Measurements from ENCODE around the gene SLC35B4.

SLC35B4 gene, protein sequence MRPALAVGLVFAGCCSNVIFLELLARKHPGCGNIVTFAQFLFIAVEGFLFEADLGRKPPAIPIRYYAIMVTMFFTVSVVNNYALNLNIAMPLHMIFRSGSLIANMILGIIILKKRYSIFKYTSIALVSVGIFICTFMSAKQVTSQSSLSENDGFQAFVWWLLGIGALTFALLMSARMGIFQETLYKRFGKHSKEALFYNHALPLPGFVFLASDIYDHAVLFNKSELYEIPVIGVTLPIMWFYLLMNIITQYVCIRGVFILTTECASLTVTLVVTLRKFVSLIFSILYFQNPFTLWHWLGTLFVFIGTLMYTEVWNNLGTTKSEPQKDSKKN

DNA sequence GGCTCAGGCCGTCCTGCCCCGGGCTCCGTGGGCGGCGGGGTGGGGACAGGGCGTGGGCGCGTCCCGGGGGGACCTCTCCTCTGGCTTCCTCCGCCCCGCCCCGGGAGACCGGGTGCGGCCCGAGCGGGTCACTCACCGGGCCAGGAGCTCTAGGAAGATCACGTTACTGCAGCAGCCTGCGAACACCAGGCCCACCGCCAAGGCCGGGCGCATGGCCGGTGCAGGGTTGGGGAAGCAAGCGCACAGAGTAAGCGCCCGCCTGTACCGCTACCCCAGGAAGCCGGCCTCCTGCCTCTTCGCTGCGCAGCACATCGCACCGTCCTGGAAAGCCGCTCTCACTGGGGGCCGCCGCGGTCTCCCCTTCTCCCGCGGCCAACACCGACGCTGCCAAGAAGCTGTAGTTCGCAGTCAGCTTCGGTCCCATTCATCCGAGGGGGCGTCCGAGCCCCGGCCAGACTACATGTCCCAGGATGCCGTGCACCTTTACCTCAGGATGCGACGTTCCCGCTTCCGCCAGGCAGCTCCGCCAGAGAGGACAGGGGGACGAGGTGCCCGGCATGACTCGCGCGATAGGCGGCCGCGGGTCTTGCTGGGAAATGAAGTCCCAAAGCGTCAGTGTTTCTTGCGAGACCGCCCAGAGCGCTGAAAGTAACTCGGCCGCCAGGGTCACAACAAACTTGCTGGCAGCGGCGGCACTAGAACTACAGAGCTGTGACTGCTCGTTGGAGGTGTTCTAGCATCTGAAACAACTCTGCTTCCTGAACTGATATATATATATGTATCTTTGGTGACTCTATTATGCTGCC, at the start of gene SLC35B4:
Gene SLC35B4, minus strand, starts transcription at position 392 of the 806 bp plus-strand sequence. Its CDS starts 179 bp downstream, at position 213.
- DNase-seq (ENCODE audit: low spot score) = peak; percentile 97

DNA sequence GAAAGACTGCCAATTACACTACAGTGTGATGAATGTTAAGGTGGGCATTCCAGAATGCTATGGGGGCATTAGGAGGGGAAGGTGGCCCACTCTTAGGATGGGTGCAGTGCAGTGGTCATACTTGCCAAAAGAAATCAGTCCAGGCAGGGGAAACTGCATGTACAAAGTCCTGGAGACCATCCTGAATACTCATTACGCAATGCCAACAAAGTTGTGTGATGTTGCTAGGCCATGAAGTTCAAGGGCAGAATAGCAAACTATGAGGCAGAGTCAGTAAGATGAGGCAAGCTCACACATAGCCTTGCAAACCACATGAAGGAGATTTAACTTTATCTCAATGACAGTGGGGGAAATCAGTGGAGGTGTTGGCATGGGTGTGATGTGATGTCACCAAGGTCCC, 49.8 kb upstream of the SLC35B4 start:
- no peak for DNase-seq (ENCODE audit: low spot score)

DNA sequence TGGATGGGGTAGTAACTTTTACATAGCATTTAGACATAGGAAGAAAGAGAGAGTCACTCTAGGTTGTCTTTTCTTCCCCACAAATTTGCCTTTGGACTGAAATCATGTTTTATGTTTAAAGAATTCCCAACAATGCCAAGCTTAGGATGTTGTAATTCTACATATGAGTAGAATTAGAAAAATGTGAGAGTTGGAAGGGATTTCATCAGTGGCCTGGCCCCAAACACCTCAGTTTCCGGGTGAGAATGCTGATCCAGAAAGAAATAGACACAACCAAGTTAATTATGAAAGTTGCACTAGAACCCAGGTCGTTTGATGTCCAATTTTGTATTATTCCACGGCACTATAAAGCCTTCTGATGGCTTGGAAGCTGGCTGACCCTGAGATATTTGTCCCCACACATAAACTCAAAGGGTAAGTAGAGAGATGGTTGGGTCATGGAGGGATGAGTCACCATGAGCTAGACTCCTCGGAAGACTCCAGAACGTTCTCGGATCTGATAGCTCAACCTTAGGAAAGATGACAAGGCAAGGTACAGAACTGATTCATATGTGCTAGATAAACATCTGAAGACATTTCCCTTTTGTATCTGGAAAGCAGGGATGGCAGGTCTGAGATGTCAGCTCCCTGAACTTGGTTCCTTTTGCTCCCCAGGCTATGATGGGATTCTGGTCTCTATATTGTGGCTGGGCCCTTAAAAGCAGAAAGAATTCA, 48.8 kb upstream of the SLC35B4 start:
- DNase-seq (ENCODE audit: low spot score) = no peak

DNA sequence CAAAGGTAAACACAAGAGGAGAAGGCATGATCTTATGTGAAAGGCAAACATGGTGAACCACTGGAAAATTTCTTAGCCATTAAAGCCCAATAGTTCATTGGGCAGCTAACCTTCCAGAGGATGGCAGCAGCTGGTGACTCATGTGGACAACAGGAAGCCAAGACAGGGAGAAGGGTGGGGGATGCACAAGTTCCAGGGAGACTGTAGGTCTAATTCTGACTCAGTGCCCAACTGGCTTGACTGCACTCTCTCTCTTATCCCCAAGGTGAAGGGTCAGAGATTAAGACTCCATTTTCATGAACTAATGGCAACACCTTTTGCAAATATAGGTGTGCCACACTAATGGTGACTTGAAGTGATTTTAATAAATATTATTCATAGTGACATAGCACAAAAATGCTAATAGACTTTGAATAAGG, 47.9 kb upstream of the SLC35B4 start:
- DNase-seq (ENCODE audit: low spot score) = no peak

DNA sequence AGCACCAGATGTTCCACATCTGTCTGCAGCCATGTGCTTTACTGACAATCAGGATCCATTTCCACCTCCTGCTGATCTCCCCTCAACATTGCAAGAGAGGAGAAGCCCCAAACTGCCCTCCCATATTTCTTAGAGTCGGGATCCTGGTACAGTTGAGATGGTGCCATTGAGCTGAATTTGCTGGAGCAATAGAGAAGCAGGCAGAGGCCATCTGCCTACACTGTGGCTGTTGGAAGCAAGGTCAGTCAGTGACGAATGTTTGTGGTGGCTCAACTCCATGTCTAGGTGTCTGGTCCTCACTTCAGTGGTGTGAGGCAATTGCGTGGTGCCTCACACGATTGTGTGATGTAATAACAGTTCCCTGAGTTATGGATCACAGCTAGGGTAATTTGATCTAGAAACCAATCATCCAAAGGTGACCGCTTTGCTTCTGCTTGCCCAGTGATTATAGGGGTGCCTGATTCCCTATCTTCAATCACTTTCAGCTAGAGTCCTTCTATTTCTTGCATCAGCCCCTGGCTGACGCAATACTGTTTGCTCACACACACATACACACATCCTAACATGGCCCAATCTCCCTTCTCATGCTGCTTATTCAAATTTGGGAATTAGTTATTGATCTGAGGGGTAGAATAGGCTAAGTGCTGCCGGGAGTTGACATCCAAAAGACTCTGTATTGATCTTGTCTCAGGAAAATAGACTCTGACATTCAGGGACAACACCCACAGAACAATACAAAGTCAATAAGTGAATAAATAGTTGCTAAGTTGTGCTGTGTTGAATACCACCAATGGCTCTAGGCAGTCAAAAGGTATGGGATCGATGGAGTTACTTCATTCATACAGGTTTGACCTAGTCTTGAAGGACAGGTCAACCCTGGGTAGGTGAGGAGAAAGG, 46.1 kb upstream of the SLC35B4 start:
- no peak for DNase-seq (ENCODE audit: low spot score)

DNA sequence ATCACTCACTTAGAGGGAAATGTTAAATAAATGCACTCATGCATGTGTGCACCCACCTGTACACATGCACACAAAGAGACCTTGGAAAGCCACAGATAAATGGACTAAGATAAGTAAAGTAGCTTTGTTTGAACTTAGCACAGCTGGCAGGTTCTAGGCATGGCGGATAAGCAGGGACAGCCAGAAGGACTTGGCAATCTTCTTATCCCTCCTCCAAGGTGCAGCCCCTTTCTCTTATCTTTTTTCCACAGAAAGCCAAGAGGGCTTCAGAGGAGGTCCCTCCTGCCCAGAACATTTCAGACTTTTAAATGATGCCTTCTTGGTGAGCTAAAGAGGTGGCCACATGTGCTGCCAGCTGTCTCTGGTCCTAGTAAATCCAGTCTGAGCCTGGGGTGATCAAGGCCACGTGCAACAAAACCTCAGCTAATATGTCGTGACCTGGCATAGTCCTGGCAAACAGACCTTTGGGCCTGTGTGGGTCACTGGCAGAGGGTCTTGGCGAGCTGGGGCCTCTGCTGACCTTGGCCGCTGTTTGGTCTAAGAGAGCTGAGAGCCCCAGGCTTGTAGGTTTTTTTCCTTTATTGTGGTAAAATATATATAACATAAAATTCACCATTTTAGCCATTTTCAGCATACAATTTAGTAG, 43.2 kb upstream of the SLC35B4 start:
- DNase-seq (ENCODE audit: low spot score) = no peak

DNA sequence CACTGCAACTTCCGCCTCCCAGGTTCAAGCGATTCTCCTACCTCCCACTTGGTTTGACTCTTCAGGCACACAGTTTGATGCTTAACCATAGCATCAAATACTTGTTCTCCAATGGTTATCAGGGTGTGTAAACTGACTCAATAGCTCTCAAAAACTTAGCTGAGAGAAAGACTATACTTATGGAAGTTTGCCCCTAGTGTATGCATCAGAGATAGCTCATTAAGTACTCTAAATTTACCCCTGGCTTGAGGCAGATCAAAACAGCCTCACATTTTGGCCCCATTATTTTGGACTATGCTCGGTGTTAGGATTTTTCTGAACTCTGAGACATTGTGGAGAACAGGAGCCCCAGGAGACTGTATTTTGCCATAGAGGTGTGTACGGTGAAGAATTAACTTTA, 40.8 kb upstream of the SLC35B4 start:
- no peak for DNase-seq (ENCODE audit: low spot score)

DNA sequence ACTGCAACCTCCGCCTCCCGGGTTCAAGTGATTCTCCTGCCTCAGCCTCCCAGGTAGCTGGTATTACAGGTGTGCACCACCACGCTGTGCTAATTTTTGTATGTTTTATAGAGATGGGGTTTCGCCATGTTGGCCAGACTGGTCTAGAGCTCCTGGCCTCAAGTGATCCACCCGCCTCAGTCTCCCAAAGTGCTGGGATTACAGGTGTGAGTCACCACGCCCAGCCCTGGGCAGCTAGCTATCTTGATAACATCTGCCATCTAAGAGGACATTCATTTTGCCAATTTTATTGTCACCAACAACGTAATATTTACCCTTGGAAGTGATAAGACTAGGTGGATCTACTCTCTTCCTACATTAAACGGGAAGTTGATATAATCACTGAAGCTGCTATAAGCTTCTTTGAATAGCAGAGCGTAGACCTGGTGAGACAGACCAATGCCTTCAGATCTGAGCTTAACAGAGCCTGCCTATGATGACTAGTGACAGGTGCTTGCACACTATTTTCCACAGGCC, 39.7 kb upstream of the SLC35B4 start:
- no peak for DNase-seq (ENCODE audit: low spot score)

DNA sequence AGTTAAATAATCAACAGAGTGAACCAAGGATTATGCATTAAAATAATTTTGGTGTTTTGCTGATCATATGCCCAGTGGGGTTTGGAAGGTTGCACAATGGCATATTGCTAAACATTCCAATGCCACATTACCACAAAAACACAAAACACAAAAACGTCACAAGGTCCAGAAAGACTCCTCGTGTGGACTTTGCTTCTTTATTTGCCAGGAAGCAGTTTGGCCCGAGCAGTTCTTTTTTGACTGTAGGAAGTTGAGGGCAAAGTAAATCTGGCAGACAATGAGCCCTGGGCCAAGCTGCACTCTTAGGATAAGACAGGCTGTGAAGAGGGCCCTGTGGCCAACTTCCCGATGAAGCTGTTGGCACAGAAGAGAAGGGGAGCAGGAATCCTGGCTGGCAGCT, 39.2 kb upstream of the SLC35B4 start:
- DNase-seq (ENCODE audit: low spot score) = no peak

DNA sequence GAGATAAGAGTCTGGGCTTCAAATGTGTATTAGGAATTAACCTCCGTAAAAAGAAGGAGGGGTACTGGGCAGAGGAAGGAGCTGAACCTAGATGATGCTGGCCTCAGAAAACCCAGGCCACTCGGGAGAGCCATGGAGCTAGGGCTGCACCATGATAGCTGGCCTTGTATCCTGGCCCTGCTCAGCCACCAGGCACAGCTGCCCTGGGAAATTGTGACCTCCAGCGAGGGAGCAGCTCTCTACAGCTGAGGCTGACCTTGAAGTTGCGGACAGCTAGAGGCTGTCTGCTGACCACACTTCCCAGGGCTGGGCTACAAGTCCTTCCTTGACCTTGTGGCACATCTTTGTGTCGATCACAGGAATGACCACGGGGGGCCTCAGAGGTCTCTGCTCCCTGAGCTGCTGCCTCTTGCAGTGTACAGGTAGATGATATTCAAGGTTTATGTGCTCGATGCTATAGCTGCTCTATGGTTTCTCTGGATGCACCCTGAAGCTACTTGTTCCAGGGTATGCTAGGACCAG, 38.3 kb upstream of the SLC35B4 start:
- no peak for DNase-seq (ENCODE audit: low spot score)

DNA sequence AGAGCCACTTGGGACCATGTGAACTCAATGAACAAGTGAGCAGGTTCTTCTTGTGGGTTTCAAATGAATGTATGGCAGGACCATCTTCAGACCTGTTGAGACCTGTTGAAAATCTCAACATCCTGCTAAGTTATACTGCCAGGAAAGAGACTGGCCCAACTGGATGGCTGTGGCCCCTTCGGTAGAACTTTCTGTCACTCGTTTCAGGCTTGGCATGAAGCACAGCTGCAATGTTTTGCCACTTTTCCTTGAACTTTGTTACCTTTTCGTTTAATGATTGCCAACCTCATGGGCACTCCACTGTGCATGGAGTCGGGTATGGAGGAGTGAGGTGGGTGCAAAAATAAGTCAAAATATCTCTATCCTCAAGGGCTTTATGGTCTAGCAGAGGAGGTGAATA, 36.7 kb upstream of the SLC35B4 start:
- no peak for DNase-seq (ENCODE audit: low spot score)

DNA sequence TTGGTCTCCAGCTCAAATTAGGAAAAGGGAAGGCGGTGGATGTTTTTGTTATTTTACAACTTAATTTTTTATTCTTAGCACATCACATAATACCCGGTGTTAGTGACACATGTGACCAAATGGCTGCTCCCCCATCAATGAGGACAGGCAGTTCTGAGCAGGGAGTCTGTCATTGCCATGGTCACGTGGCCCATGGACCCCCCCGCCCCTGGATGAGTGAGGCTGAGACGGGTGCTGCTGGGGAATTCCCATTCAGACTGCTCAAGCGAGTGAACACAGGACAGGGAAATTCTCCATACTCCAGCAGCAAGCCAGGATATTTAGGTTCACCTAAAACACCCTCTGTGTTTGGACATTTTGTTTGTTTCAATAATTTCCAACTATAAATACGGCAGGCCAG, 34.7 kb upstream of the SLC35B4 start:
- DNase-seq (ENCODE audit: low spot score) = no peak

DNA sequence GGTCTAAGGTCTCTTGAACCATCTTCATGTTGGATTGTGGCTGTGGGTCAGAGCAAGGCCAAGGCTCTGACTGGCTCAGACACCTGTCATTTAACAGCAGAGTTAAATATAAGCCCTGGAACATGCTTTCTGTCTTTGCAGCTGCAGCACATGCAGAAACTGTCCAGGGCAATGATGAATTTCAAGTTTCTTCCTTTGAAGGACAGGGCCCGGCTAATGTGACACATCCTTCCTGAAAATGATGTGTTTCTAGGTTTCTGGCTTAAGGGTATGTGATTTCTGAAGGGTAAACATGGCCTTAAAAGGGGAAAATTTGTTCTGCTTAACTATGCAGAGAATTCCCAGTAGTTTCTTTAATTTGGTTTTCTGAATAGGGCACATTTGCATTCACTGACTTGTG, 34.0 kb upstream of the SLC35B4 start:
- DNase-seq (ENCODE audit: low spot score) = no peak

DNA sequence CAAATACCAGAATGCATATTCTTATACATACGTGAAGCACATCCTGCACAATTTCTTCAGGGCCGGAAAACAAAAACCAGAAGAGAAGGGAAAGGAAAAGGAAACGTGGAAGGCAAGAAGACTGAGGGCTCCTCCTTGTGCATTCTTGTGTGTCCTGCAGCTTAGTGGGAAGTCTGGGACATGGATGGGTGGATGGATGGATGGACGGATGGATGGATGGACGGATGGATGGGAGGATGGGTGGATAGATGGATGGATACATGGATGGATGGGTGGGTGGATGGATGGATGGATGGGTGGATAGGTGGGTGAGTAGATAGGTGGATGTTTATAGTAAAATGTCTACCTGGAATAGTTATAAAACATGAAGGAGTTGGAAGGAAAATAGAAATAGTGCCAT, 30.8 kb upstream of the SLC35B4 start:
- DNase-seq (ENCODE audit: low spot score) = no peak

DNA sequence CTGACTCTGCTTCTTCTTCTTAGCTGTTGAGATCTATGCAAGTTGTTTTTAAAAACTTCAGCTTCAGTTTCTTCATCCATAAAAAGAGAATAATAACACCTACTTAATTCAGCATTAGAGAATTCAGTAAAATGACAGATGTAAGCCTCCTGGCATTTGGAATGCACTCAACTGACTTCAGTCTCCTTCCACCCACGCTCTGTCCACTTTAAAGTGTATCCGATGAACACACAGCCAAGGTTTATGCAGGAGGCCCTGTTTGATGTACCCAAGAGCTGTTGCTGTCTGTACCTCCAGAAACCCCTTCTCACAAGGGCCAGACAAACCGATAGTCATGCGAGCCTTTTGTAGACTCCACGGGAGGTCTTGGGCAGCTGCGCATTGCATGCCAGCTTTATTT, 27.1 kb upstream of the SLC35B4 start:
- DNase-seq (ENCODE audit: low spot score) = no peak

DNA sequence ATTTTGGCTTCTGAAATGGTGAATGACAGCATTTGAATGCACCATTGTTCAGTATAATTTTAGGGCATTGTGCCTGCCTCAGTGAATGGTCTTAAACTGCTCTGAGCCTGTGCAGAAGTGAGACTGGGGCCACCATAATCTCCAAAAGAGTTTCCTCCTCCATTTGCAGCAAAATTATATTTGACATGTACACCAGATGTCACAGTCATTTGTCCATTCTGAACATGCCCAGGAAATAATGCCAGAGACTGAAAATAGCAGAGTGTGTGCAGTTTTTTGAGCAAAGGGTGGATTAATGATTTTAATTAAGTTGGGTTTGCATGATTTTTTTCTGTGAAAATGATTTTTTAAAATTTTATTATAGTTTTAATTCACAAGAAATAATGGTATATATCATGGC, 26.4 kb upstream of the SLC35B4 start:
- DNase-seq (ENCODE audit: low spot score) = no peak

DNA sequence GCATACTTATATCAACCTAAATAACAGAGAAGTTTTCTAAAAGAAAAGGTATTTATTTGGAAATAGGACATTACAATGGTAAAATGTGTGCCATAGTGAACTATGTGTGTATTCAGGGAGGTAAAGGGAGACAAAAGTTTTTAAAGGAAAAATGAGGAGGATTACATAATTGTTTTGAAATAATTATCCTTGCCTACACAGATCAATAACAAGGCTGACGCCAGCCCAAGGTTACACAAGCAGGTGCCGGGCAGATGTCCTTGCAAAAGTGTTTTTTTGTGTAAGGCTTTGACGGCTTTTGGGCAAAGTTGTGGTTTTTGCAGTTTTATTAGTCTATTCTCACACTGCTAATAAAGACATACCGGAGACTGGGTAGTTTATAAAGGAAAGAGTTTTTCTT, 22.7 kb upstream of the SLC35B4 start:
- DNase-seq (ENCODE audit: low spot score) = no peak

DNA sequence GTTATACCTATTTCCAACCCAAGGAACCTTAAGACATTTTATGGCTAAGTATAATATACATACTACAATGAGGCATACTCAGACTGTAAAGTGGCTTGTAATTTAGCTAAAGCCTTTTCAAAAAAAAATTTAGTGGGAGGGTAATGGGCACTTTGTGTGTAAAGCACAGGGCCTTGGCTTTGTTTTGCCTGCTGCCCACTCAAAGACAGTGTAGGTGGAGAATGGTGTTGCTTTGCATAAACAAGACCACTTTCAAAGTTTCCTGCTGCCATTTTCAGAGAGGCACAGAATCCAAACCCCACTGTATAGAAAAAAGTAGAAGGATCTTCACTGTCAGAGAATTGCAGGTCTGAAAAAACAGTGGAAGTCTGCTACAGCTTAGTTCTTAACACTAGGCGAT, 21.2 kb upstream of the SLC35B4 start:
- DNase-seq (ENCODE audit: low spot score) = no peak

DNA sequence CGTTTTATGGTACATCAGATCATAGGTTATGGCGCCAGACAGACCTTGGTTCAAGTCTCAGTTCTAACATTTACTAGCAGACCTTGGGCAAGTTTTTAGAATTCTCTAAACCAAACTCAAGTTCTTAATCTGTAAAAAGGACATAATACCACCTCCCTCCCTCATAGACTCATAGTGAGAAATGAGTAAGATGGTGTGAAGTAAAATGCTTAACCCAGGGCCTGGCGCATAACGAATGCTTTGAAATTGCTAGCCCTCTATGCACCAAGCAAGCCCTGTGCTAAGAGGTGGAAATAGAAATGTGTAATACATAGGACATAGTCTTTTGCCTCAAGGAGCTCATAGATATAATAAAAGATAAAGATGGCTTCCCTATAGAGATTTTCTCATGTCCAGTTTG, 17.7 kb upstream of the SLC35B4 start:
- no peak for DNase-seq (ENCODE audit: low spot score)

DNA sequence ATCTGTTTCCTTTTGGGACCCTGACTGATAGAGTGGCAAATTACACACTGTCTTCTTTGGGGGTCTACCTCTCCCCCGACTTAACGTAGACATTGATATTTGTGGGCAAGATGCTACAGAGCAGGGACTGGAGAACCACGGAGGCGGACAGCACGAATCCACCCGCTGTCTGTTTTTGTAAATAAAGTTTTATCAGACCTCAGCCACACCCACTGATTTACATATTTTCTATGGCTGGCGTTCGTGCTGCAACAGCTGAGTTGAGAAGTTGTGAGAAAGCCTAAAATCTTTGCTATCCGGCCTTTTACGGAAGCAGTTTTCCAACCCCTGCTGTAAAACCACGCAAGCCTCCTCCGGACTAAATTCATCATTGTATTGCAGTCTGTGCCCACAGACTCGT, 17.2 kb upstream of the SLC35B4 start:
- DNase-seq (ENCODE audit: low spot score) = no peak

DNA sequence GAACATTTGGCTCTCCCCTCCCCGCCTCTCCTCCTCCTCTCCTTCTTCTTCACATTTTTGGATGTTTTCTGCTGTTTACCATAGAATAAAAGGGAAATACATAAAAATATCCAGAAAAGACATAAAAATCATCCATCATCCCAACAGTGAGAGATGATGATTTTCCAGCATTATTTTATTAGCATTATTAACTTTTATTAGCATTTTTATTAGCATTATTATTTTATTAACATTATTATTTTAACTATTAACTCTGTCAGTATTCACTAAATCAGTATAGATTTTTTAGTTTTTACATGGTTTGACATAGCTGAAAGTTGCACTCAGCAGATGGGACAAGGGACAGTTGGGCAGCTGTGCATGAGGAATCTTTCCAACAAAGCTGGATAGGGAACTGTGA, 16.2 kb upstream of the SLC35B4 start:
- DNase-seq (ENCODE audit: low spot score) = no peak
